Limb (tissue), 2 donors: Measurements from ENCODE around the gene ADAMTSL2.

Experiments used
- DNase-seq, 2 donors: peaks; one replicate each; pipeline ENCODE4 v3.0.0-alpha.2; 2016; ENCODE audit errors: extremely low spot score in 2 of 2

Gene ADAMTSL2

DNA sequence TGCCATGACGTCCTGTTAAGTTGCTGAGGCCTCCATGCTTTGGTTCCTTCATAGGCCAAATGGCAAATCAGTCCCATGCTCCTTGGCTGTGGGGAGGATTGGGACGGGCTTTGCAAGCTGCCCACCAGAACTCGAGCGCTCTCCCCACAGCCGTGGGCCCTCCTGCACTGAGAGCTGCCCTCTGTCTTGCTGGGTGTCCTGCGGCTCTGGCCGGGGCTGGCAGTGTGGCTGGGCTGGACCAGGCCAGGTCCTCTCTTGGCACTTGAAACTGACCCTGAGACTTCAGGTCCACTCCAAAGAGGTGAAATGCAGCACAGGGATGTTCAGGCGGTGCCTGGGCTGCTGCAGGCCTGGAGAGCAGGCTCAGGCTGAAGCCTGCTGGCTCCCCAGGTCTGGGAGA lies 16.8 kb upstream of the ADAMTSL2 start:
- DNase-seq, result no peak

- no peak for DNase-seq
Observed at GRCh38 chr9:133518200-133518599, 16.3 kb upstream of the ADAMTSL2 start.

GRCh38 chr9:133518706-133519449 lies 15.6 kb upstream of the ADAMTSL2 start:
- DNase-seq, result no peak

DNA sequence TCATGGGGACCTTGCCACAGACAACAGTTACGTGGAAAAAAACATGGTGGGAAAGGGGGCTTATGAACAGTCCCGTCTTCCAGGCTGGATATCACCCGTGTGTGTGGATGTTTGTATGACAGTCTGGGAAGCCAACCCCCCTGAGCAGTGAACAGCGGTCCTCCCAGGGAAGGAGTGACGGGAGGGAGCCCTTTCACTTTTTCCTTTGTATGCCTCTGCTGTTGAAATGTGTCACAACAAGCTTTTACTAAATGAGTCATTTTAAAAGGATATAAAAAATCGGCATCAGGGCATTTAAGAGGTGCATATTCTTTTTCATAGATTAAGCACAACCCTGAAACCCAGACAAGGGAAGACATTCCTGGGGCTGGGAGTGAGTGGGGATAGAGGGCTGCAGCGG lies 14.8 kb upstream of the ADAMTSL2 start:
- no peak for DNase-seq

GRCh38 chr9:133520121-133520835 lies 14.2 kb upstream of the ADAMTSL2 start:
- no peak for DNase-seq

DNA sequence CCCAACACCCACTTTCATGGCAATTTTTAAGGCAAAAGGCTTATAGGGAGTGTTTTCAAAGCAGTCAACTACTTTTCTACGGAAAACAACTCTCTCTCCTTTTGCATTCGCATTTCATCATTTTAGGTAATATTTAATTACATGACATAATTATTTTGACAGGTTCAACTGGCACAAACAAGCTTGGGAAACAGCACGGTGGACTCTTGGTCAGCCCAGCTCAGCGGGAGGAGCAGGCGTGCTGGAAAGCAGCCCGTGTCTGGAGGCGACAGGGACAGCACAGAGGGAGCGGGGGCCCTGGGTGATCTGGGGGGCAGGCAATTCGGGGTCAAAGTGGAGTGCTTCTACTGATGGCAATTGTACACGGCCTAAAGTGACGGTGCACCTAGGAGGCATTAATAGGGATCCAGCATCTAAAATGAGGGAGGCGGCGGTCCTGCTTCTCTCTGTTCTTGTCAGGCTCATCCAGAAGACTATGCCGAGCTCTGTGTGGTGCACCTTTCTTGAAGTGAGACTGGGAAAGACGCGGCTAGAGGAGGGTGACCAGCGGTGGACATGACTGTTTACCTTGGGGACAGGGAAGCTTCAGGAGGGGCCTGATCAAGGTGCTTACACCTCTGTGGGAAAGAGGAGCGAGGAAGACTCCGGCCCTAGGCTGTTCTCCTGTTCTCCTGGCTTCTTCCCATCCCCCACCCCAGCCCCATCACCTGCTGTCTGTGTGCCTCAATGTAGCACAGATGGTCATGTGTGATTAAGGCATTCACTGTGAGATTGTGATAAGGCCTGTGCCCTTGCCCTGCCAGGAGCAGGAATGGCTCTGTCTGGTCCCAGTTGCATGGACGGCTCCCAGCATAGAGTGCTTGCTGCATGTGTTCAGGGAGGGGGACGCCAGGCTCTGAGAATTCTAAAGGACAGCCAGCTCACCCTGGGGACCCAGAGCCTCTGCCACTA lies 13.1 kb upstream of the ADAMTSL2 start:
- no peak for DNase-seq

GRCh38 chr9:133522073-133522910 lies 12.2 kb upstream of the ADAMTSL2 start:
- no peak for DNase-seq

DNA sequence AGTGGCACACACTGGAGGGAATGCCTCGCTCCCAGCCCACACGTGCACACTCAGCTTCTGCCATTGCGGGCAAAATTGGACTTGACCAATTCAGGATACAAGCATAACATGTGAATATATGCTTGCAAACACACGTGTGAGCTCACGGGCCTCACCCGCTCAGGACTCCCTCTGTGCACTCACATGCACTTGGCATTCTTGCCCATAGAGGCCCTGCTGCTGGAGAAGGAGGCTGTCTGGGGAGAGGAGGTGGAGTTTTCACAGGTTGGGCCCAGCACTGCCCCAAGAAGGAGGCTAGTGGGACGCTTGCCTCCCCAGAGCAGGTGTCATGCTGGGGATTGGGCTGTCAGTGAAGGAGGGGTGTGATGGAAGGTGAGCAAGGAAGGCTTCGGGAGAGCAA lies 11.4 kb upstream of the ADAMTSL2 start:
- DNase-seq, result no peak

GRCh38 chr9:133524146-133524545 lies 10.4 kb upstream of the ADAMTSL2 start:
- DNase-seq, result no peak

DNA sequence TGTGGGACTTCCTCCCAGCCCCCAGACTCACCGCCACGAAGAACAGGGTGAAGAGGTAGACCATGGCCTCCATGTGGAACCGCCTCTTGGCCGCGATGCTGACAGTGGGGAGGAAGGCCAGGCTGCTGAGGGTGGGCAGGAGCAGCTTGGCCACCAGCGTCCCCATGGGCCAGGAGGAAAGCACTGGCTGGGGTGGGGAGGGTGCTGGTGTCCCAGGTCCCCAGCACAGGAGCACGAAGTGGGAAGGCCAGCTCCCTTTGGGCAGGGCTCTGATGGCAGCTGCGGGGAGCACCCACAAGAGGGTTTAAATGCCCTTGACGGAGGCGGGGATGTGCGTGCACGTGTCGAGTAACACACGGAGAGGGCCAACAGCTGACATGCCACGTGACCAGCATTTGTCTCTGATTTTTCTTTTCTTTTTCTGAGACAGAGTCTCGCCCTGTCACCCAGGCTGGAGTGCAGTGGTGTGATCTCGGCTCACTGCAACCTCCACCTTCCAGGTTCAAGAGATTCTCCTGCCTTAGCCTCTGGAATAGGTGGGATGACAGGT lies 9.8 kb upstream of the ADAMTSL2 start, which contains the start of gene MYMK:
Gene MYMK (minus strand): TSS at position 281 of the 550 bp plus-strand sequence. CDS start 115 bp downstream, at position 166.
- DNase-seq, result no peak

DNA sequence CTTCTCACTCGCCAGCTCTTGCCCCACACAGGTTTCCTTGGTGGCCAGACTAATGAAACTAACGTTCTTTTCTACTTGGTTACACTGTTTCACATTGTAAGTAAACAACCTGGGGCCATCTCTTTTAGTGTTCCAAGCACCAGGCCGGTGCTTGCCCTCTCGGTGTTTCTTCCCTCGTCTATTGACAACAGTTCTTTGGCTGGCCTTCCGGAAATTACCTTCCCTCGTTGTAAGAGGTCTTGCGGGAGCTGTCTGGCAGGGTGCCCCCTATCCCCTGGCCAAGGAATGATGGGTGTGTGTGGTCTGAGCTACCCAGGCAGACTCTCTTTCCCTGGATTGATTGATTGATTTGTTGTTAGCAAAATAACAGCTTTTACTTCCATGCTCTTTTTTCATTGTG lies 8.8 kb upstream of the ADAMTSL2 start:
- DNase-seq, result no peak

DNA sequence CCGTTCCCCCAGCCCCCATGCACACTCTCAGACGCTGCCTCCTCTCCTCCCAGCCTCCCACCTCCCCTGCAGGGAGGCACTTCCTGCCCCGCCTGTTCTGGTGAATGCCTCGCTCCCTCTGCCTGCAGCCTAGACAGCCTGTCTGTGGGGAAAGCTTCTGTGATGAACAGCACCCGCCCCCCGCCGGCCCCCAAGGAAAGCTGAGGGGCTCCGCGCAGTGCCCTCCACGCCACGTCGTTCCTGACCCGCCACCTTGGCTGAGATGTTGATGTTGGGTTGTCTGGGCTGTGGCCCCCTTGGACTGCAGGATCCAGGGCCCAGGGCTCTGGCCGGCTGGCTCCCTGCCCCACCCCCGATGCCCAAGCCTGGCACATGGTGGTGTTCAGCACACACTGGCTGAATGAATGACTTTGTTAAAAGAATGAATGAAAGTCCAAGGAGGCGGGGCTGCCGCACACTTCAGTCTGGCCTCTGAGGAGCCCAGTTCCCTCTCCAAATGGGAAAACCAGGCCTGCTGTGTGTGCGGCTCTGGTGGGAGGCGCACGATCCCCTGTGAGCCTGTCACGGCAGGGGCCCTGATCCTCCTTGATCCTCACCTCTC lies 7.7 kb upstream of the ADAMTSL2 start:
- DNase-seq, result peak in 1 of 2 donors; percentile 62

GRCh38 chr9:133527444-133527920 lies 7.0 kb upstream of the ADAMTSL2 start:
- DNase-seq, result peak; percentile 71 to 78

GRCh38 chr9:133528001-133528875 lies 6.3 kb upstream of the ADAMTSL2 start:
- DNase-seq, result peak in 1 of 2 donors; percentile 57

DNA sequence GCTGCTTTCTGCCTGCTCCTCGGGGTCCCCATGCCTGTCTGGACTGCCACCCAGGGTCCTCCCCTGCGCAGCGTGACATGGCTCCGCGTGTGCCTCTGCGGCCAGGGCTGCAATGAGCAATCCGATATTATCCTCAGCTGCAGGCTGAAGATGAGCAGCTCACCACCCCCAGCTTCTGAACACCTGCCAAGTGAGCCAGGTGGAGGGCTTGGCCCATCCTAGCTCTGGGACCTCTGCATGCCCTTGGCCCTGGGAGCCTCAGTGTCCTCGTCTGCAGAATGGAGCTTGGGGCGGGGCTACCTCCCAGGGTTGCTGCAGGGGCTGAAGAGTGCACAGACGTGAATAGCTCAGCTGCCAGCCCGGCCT lies 5.6 kb upstream of the ADAMTSL2 start:
- peak in 1 of 2 donors; percentile 40 for DNase-seq

GRCh38 chr9:133529457-133529856 lies 5.0 kb upstream of the ADAMTSL2 start:
- no peak for DNase-seq

GRCh38 chr9:133529874-133530273 lies 4.6 kb upstream of the ADAMTSL2 start:
- DNase-seq, result no peak

GRCh38 chr9:133531293-133531692 lies 3.2 kb upstream of the ADAMTSL2 start:
- DNase-seq, result no peak
